ENCODE results near the gene CASZ1.
A peak's percentile ranks its signal among the peaks of the same experiment; 100 is the strongest.

Gene CASZ1

GRCh38 chr1:10656431-10656830 is 140.0 kb downstream of the CASZ1 start:
- DNase-seq = no peak
- in situ Hi-C loops (cut with HindIII; ENCODE audit: low pct_ligation_motif_present, low pct_unique_long_range_greater_than_20kb, low sequenced_read_pairs) = no loop called here

DNA sequence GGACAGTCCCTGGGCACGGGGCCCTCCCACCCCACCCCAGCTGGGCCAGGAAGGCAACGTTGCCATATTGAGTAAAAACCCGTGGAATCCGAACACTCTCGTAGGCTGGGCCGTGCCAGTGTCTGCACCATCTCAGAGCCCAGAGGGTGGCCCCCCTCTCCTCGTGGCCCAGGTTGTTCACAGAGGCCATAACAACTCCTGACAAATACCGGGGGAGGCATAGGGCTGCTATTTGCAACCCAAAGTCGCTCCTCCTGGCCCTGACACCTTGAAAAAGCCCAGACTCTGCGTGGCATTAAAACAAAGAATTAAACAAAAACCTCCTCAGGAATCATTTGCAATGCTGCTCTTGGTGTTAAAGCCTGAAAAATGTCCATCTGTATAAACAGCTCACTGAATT is 141.4 kb downstream of the CASZ1 start:
- no peak for DNase-seq
- in situ Hi-C loops (cut with HindIII; ENCODE audit: low pct_ligation_motif_present, low pct_unique_long_range_greater_than_20kb, low sequenced_read_pairs) = no loop called here

- DNase-seq = no peak
- in situ Hi-C loops (cut with HindIII; ENCODE audit: low pct_ligation_motif_present, low pct_unique_long_range_greater_than_20kb, low sequenced_read_pairs) = no loop called here
Observed at GRCh38 chr1:10653370-10654125, 142.9 kb downstream of the CASZ1 start.

- in situ Hi-C loops (cut with HindIII; ENCODE audit: low pct_ligation_motif_present, low pct_unique_long_range_greater_than_20kb, low sequenced_read_pairs) = no loop called here
- no peak for DNase-seq
Observed at GRCh38 chr1:10652626-10653025, 143.8 kb downstream of the CASZ1 start.

DNA sequence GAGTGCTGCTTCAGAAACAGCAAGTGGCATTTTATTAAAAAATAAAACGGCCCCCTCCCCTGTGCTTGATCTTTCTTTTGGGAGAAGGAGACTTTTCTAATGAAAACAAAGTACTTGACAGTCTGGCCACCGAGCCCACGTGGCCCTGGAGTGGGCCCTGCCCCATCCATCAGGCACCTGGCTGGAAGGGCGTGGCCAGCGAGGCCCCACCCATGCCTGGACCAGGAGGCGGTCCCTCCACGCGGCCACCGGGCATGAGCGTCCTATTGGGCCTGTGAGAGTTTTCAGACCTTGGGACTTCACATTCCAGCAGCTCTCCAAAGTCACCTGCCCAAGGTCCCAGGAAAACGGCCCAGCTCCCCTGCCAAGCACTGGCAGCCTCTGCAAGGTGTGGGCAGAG is 144.7 kb downstream of the CASZ1 start:
- in situ Hi-C loops (cut with HindIII; ENCODE audit: low pct_ligation_motif_present, low pct_unique_long_range_greater_than_20kb, low sequenced_read_pairs) = no loop called here
- no peak for DNase-seq

- no peak for DNase-seq
- in situ Hi-C loops (cut with HindIII; ENCODE audit: low pct_ligation_motif_present, low pct_unique_long_range_greater_than_20kb, low sequenced_read_pairs) = no loop called here
Observed at GRCh38 chr1:10651389-10651766, 145.1 kb downstream of the CASZ1 start.

- DNase-seq = no peak
- in situ Hi-C loops (cut with HindIII; ENCODE audit: low pct_ligation_motif_present, low pct_unique_long_range_greater_than_20kb, low sequenced_read_pairs) = no loop called here
Observed at GRCh38 chr1:10650556-10651388, 145.7 kb downstream of the CASZ1 start.

GRCh38 chr1:10649517-10650201 is 146.8 kb downstream of the CASZ1 start:
- in situ Hi-C loops (cut with HindIII; ENCODE audit: low pct_ligation_motif_present, low pct_unique_long_range_greater_than_20kb, low sequenced_read_pairs) = no loop called here

DNA sequence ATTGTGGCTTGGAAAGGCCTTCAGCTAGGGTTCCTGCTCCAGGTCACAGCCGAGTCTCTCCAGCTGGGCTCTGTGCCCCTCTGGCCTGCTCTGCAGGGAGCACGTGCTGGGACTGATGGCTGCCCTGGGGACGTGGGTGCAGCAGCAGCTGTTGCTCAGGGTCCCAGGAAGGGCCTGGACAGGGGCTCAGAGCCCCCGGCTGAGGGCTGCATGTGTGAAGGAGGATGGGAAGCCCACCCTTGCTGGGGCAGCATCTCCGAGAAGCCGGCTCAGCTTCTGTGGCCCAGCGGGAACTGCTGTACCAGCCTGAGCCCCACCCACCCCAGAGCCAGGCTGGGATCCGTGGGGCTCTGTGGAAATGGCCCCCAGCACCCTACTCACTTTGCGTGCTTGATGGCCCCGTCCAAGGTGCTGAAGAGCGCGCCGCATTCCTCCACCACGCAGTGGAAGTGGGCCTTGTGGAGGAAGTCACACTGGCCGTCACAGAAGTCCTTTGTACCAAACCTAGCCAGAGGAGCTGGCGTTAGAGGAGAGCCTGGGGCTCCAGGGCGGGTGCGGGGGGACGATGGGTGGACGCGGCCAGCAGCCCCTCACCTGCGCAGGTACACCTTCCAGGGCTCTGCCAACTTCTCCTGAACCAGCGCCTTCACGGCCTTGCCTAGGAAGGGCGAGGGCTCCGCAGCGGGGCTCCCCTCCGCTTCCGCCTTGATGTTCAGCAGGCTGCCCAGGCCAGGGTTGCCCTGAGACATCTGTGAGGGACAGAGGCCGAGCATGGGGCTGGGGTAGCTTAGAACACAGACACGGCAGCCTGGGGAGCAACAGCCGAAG is 147.5 kb downstream of the CASZ1 start:
- in situ Hi-C loops (cut with HindIII; ENCODE audit: low pct_ligation_motif_present, low pct_unique_long_range_greater_than_20kb, low sequenced_read_pairs) = no loop called here
- DNase-seq = no peak

More at GRCh38 chr1:10649517-10650201, 146.8 kb downstream of the CASZ1 start:
- DNase-seq = no peak

- in situ Hi-C loops (cut with HindIII; ENCODE audit: low pct_ligation_motif_present, low pct_unique_long_range_greater_than_20kb, low sequenced_read_pairs) = no loop called here
- no peak for DNase-seq
Observed at GRCh38 chr1:10647414-10648170, 148.9 kb downstream of the CASZ1 start.

GRCh38 chr1:10646347-10646861 is 150.0 kb downstream of the CASZ1 start:
- in situ Hi-C loops (cut with HindIII; ENCODE audit: low pct_ligation_motif_present, low pct_unique_long_range_greater_than_20kb, low sequenced_read_pairs) = no loop called here
- peak; percentile 28 for DNase-seq

GRCh38 chr1:10644307-10645128 is 151.9 kb downstream of the CASZ1 start:
- DNase-seq = no peak
- in situ Hi-C loops (cut with HindIII; ENCODE audit: low pct_ligation_motif_present, low pct_unique_long_range_greater_than_20kb, low sequenced_read_pairs) = no loop called here

GRCh38 chr1:10643607-10644306 is 152.7 kb downstream of the CASZ1 start:
- DNase-seq = no peak
- in situ Hi-C loops (cut with HindIII; ENCODE audit: low pct_ligation_motif_present, low pct_unique_long_range_greater_than_20kb, low sequenced_read_pairs) = no loop called here

- in situ Hi-C loops (cut with HindIII; ENCODE audit: low pct_ligation_motif_present, low pct_unique_long_range_greater_than_20kb, low sequenced_read_pairs) = no loop called here
- DNase-seq = no peak
Observed at GRCh38 chr1:10642403-10643080, 153.9 kb downstream of the CASZ1 start.

GRCh38 chr1:10641976-10642375 is 154.5 kb downstream of the CASZ1 start:
- in situ Hi-C loops (cut with HindIII; ENCODE audit: low pct_ligation_motif_present, low pct_unique_long_range_greater_than_20kb, low sequenced_read_pairs) = no loop called here

More at GRCh38 chr1:10641976-10642375, 154.5 kb downstream of the CASZ1 start:
- DNase-seq = no peak

Measured in ACHN (cell line).